Karpas-422 (cell line): Measurements from ENCODE around the gene IGIP. TPM values are rescaled to one million over a fixed set of nuclear protein-coding genes. Genes with fewer than 3 reads are reported as not detected.

Source experiments
- DNase-seq: peaks from one replicate; pipeline ENCODE4 v3.0.0-alpha.2; 2015
- H2AFZ ChIP-seq: fragments of 200-600 bp; sonication (generic); 2 replicates; pipeline ENCODE4 v1.6.1; 2014; ENCODE audit warnings: antibody characterized with exemption, low read length, mixed read lengths
- H3K27ac ChIP-seq: fragments of 200-600 bp; sonication (generic); 2 replicates; pipeline ENCODE4 v1.5.1; 2014; ENCODE audit warnings: mild to moderate bottlenecking, low read length, moderate library complexity
- H3K27me3 ChIP-seq: fragments of 200-600 bp; sonication (generic); 2 replicates; pipeline ENCODE4 v1.6.1; 2014; ENCODE audit warnings: low read length, mixed read lengths
- H3K36me3 ChIP-seq: fragments of 200-600 bp; sonication (generic); 2 replicates; pipeline ENCODE4 v1.6.1; 2014; ENCODE audit warnings: low read length, mixed read lengths; ENCODE audit not compliant: insufficient read depth
- H3K4me1 ChIP-seq: fragments of 200-600 bp; sonication (generic); 2 replicates; pipeline ENCODE4 v1.6.1; 2014; ENCODE audit warnings: mild to moderate bottlenecking, low read length, mixed read lengths
- H3K4me2 ChIP-seq: fragments of 200-600 bp; sonication (generic); 2 replicates; pipeline ENCODE4 v1.6.1; 2014; ENCODE audit warnings: low read length, low read depth, mild to moderate bottlenecking; ENCODE audit not compliant: poor library complexity, severe bottlenecking
- H3K4me3 ChIP-seq: fragments of 200-600 bp; sonication (generic); 2 replicates; pipeline ENCODE4 v1.5.1; 2014; ENCODE audit warnings: mild to moderate bottlenecking, antibody characterized with exemption, low read length, mixed read lengths
- H3K79me2 ChIP-seq: fragments of 200-600 bp; sonication (generic); 2 replicates; pipeline ENCODE4 v1.6.1; 2014; ENCODE audit warnings: mild to moderate bottlenecking, low read length, mixed read lengths
- H3K9ac ChIP-seq: fragments of 200-600 bp; sonication (generic); 2 replicates; pipeline ENCODE4 v1.6.0; 2014; ENCODE audit warnings: low read length
- H3K9me2 ChIP-seq: fragments of 200-600 bp; sonication (generic), shearing (Covaris generic); replicated peaks from 2 replicates; pipeline ENCODE4 v1.6.0; 2014; ENCODE audit warnings: mild to moderate bottlenecking, low read length, moderate library complexity; ENCODE audit not compliant: insufficient read depth
- H3K9me3 ChIP-seq: fragments of 300-700, 200-600 bp; sonication (generic); 2 replicates; pipeline ENCODE4 v1.6.1; 2014; ENCODE audit warnings: low read length, mixed read lengths
- H4K20me1 ChIP-seq: fragments of 200-600 bp; sonication (generic); 2 replicates; pipeline ENCODE4 v1.6.1; 2014; ENCODE audit warnings: mild to moderate bottlenecking, antibody characterized with exemption, low read length, low read depth; ENCODE audit not compliant: insufficient read depth
- total RNA-seq: library from RNA; depleted of rRNA; stranded (reverse); fragments of >200 nt; shearing (Covaris generic); gene quantifications from 2 replicates; pipeline ENCODE4 v1.2.3, GENCODE V29; 2014; ENCODE audit warnings: low replicate concordance

Gene IGIP
- total RNA-seq, 1 experiment from 2014 or later: 3.9 TPM

- H3K4me2 ChIP-seq: peak overlapping the region; percentile 98
- H3K4me3 ChIP-seq: peak overlapping the region; percentile 86
- H3K9ac ChIP-seq: peak overlapping the region; percentile 88
- no peaks in the 10 kb centered on the region for H3K9me3 ChIP-seq
- peaks cover 53% of the 10 kb centered on the region for H3K4me1 ChIP-seq
- H3K9me2 ChIP-seq: no peaks in the 10 kb centered on the region
- no peak overlapping the region for H3K27ac ChIP-seq
- H3K79me2 ChIP-seq: no peaks in the 10 kb centered on the region; the same call in 1 of the 2 replicates
- H4K20me1 ChIP-seq: peaks cover 41% of the 10 kb centered on the region
- no peaks in the 10 kb centered on the region for H3K36me3 ChIP-seq
- no peaks in the 10 kb centered on the region; the same call in 1 of the 2 replicates for H3K27me3 ChIP-seq
- no peak overlapping the region for H2AFZ ChIP-seq
- DNase-seq: peak; percentile 41
Observed at GRCh38 chr5:140112685-140113179, 13.0 kb upstream of the IGIP start.

- H3K4me2 ChIP-seq: peak overlapping the region; percentile 98
- H3K36me3 ChIP-seq: no peaks in the 10 kb centered on the region
- peaks cover 53% of the 10 kb centered on the region for H3K4me1 ChIP-seq
- no peaks in the 10 kb centered on the region for H3K9me3 ChIP-seq
- H3K9ac ChIP-seq: peak overlapping the region; percentile 88
- no peaks in the 10 kb centered on the region for H3K9me2 ChIP-seq
- H3K4me3 ChIP-seq: peak overlapping the region; percentile 86
- DNase-seq: peak; percentile 44
- no peaks in the 10 kb centered on the region; the same call in 1 of the 2 replicates for H3K79me2 ChIP-seq
- H4K20me1 ChIP-seq: peaks cover 45% of the 10 kb centered on the region
- H3K27me3 ChIP-seq: no peaks in the 10 kb centered on the region; the same call in 1 of the 2 replicates
- no peak overlapping the region for H3K27ac ChIP-seq
- peak overlapping the region; percentile 95; the same call in 1 of the 2 replicates for H2AFZ ChIP-seq
Observed at GRCh38 chr5:140113180-140113698, 12.5 kb upstream of the IGIP start.

- Histone ChIP-seq H3K9me2 (no peaks in the 10 kb centered on the region), H3K27me3 (no peaks in the 10 kb centered on the region; the same call in 1 of the 2 replicates), H3K9ac (peak within 1 kb of the TSS; percentile 88), H4K20me1 (peaks cover 49% of the 10 kb centered on the region), H3K79me2 (no peaks in the 10 kb centered on the region; the same call in 1 of the 2 replicates), H3K4me3 (peak within 1 kb of the TSS; percentile 86), H3K4me1 (peaks cover 48% of the 10 kb centered on the region), H3K36me3 (no peaks in the 10 kb centered on the region), H3K4me2 (peak within 1 kb of the TSS; percentile 98), H2AFZ (peak within 1 kb of the TSS; percentile 95; the same call in 1 of the 2 replicates), H3K27ac (no peak within 1 kb of the TSS), H3K9me3 (no peaks in the 10 kb centered on the region)
- peak; percentile 98 for DNase-seq
Observed at GRCh38 chr5:140113699-140114263, 12.0 kb upstream of the IGIP start, which contains the start of gene PURA. PURA (plus strand) TSS chr5:140114109; CDS start chr5:140114182, 73 bp downstream.

DNA sequence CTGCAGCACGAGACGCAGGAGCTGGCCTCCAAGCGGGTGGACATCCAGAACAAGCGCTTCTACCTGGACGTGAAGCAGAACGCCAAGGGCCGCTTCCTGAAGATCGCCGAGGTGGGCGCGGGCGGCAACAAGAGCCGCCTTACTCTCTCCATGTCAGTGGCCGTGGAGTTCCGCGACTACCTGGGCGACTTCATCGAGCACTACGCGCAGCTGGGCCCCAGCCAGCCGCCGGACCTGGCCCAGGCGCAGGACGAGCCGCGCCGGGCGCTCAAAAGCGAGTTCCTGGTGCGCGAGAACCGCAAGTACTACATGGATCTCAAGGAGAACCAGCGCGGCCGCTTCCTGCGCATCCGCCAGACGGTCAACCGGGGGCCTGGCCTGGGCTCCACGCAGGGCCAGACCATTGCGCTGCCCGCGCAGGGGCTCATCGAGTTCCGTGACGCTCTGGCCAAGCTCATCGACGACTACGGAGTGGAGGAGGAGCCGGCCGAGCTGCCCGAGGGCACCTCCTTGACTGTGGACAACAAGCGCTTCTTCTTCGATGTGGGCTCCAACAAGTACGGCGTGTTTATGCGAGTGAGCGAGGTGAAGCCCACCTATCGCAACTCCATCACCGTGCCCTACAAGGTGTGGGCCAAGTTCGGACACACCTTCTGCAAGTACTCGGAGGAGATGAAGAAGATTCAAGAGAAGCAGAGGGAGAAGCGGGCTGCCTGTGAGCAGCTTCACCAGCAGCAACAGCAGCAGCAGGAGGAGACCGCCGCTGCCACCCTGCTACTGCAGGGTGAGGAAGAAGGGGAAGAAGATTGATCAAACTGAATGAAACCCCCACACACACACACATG is 11.2 kb upstream of the IGIP start:
- no peaks in the 10 kb centered on the region for H3K9me2 ChIP-seq
- peak overlapping the region; percentile 98 for H3K4me2 ChIP-seq
- peak overlapping the region; percentile 86 for H3K4me3 ChIP-seq
- H2AFZ ChIP-seq: no peak overlapping the region; the same call in 1 of the 2 replicates
- no peaks in the 10 kb centered on the region for H3K9me3 ChIP-seq
- peak; percentile 47 for DNase-seq
- peak overlapping the region; percentile 88 for H3K9ac ChIP-seq
- peaks cover 42% of the 10 kb centered on the region for H3K4me1 ChIP-seq
- H3K79me2 ChIP-seq: no peaks in the 10 kb centered on the region
- H3K27me3 ChIP-seq: no peaks in the 10 kb centered on the region; the same call in 1 of the 2 replicates
- H4K20me1 ChIP-seq: peaks cover 47% of the 10 kb centered on the region
- H3K27ac ChIP-seq: no peak overlapping the region
- H3K36me3 ChIP-seq: no peaks in the 10 kb centered on the region

DNA sequence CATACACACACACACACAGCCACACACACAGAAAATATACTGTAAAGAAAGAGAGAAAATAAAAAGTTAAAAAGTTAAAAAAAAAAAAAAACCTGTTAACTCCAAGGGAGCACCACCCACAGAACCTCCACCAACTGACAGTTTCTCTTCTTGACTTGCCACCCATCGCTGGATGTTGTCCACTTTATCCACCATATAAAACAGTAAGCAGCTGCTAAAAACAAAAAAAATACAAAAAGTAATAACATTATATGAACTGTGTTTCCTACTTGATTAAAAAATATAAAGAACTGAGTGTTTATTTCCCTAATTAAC is 10.6 kb upstream of the IGIP start:
- Histone ChIP-seq H3K9ac (no peak overlapping the region), H3K27me3 (no peaks in the 10 kb centered on the region), H3K4me3 (peak overlapping the region; percentile 86; the same call in 1 of the 2 replicates), H3K9me2 (no peaks in the 10 kb centered on the region), H3K79me2 (no peaks in the 10 kb centered on the region), H3K4me2 (peak overlapping the region; percentile 98), H3K9me3 (no peaks in the 10 kb centered on the region), H3K4me1 (peaks cover 39% of the 10 kb centered on the region), H3K36me3 (no peaks in the 10 kb centered on the region), H4K20me1 (peaks cover 51% of the 10 kb centered on the region), H3K27ac (no peak overlapping the region), H2AFZ (no peak overlapping the region)
- no peak for DNase-seq

DNA sequence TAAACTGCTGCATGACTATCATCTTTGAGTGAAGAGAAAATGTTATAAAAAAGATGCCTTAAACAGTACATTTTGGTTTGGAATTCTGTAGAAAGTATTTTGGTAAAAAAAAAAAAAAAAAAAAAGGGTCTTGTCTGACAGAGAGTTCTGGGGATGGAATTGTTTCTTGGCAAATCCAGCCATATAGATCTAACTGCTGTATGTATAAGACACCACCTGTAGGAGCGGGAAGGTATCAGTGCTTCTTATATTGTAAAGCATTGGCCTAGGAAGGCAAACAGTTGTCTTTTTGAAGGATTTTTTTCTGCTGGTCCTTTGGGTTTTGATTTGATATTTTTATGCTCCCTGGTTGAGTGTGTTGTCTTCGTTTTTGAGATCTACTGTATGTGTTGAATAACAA is 9.0 kb upstream of the IGIP start:
- Histone ChIP-seq H3K4me3 (no peak overlapping the region), H3K4me1 (peaks cover 35% of the 10 kb centered on the region)

DNA sequence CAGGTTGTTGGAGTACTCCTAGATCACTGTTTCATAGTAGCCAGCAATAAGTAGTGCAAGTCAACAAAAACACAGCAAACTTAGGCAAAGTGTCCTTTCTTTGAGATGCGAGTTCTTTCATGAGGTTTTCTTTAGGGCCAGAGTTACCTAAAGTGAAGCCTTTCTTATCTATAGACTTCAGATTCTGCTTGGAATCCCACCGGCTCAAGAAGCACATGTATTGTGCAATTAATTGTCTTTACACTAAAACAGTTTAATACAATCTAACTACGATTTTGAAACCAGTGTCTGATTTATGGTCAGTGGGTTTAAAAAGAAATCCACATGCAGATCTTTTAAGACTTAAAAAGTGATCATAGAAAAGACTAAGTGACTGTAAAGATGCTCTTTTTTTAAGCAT is 8.2 kb upstream of the IGIP start:
- Histone ChIP-seq H3K79me2 (no peaks in the 10 kb centered on the region), H3K4me3 (no peak overlapping the region), H3K4me1 (peaks cover 28% of the 10 kb centered on the region)

More for the DNA sequence above, 9.0 kb upstream of the IGIP start:
- H3K4me2 ChIP-seq: no peak overlapping the region
- H3K36me3 ChIP-seq: no peaks in the 10 kb centered on the region
- H3K9me2 ChIP-seq: no peaks in the 10 kb centered on the region
- peaks cover 62% of the 10 kb centered on the region for H4K20me1 ChIP-seq
- no peak overlapping the region for H3K27ac ChIP-seq
- DNase-seq: no peak
- no peaks in the 10 kb centered on the region for H3K79me2 ChIP-seq
- no peaks in the 10 kb centered on the region for H3K9me3 ChIP-seq
- H2AFZ ChIP-seq: no peak overlapping the region
- no peak overlapping the region for H3K9ac ChIP-seq
- no peaks in the 10 kb centered on the region for H3K27me3 ChIP-seq

More for the DNA sequence above, 8.2 kb upstream of the IGIP start:
- H3K9me2 ChIP-seq: no peaks in the 10 kb centered on the region
- no peak overlapping the region for H3K27ac ChIP-seq
- no peaks in the 10 kb centered on the region for H3K9me3 ChIP-seq
- H3K27me3 ChIP-seq: no peaks in the 10 kb centered on the region
- H3K36me3 ChIP-seq: no peaks in the 10 kb centered on the region
- H2AFZ ChIP-seq: no peak overlapping the region
- no peak overlapping the region for H3K9ac ChIP-seq
- H3K4me2 ChIP-seq: no peak overlapping the region
- H4K20me1 ChIP-seq: peaks cover 57% of the 10 kb centered on the region
- DNase-seq: no peak
